Heart right ventricle (tissue), 16 donors: Measurements from ENCODE around the gene ANXA11. TPM values are rescaled to one million over a fixed set of nuclear protein-coding genes. Genes with fewer than 3 reads are reported as not detected.

Source experiments
- ATAC-seq, 8 donors: fragments of 200-7000 bp; cut with Tn5 transposase; one replicate each; pipeline ENCODE4 v1.9.1; 2020; ENCODE audit warnings: mild to moderate bottlenecking in 8 of 8, moderate library complexity in 8 of 8, moderate number of reproducible peaks in 1 of 8
- DNase-seq, 2 donors: peaks; one replicate each; pipeline ENCODE4 v3.0.0-alpha.2; 2020
- H3K27ac ChIP-seq, 10 donors: fragments of 200-600 bp; sonication (generic) in 2 of 10; one replicate each; pipeline versions ENCODE4 v1.5.0 to v1.8.0; 2020 to 2022; ENCODE audit warnings: mild to moderate bottlenecking in 3 of 10
- H3K27me3 ChIP-seq, 7 donors: fragments of 200-600 bp; one replicate each; pipeline ENCODE4 v1.8.0; 2021 to 2022; ENCODE audit warnings: mild to moderate bottlenecking in 2 of 7
- H3K36me3 ChIP-seq, 9 donors: fragments of 200-600 bp; sonication (generic) in 1 of 9; one replicate each; pipeline versions ENCODE4 v1.5.0 to v1.8.0; 2020 to 2022; ENCODE audit warnings: mild to moderate bottlenecking in 2 of 9
- H3K4me1 ChIP-seq, 9 donors: fragments of 200-600 bp; sonication (generic) in 1 of 9; one replicate each; pipeline versions ENCODE4 v1.5.0 to v1.8.0; 2020 to 2022; ENCODE audit warnings: mild to moderate bottlenecking in 4 of 9
- H3K4me3 ChIP-seq, 10 donors: fragments of 200-600 bp; sonication (generic) in 2 of 10; one replicate each; pipeline versions ENCODE4 v1.5.0 to v1.8.0; 2020 to 2022; ENCODE audit warnings: mild to moderate bottlenecking in 7 of 10, moderate library complexity in 2 of 10
- H3K9me3 ChIP-seq, 11 donors: fragments of 200-600 bp in 10 of 11; sonication (generic) in 2 of 11; one replicate each; pipeline versions ENCODE4 v1.5.0 to v1.8.0; 2013 to 2022; ENCODE audit warnings: mild to moderate bottlenecking in 2 of 11, control low read depth in 1 of 11, moderate library complexity in 1 of 11
- WGBS, 2 donors: extraction: QIAGEN DNeasy Blood & Tissue Kit; methylation state at CpG; one replicate each; pipeline ENCODE4 v1.1.7; 2013; ENCODE audit warnings: inconsistent platforms in 1 of 2; 5-methylcytosine and 5-hydroxymethylcytosine counted together
- intact Hi-C, 10 donors: fragments of 100-400 bp; cut with DNase I; formaldehyde crosslinking; loops; one replicate each; pipeline versions ENCODE4 v1.11.1 to v1.14.2; 2022
- polyA plus RNA-seq, 2 donors: library from polyadenylated mRNA; stranded (reverse); fragments of 200-250 nt; gene quantifications; one replicate each; pipeline ENCODE4 v1.2.3, GENCODE V29; 2013
- total RNA-seq, 10 donors: library from RNA; stranded (reverse); fragmentation: NEBNext Ultra II Directional in 3 of 10; extraction: Animal tissue kit (Norgen Biotek cat#: 25700) in 3 of 10; gene quantifications; one replicate each; pipeline versions ENCODE4 v1.2.1 to v1.2.4, GENCODE V29; 2021 to 2023
- TF ChIP-seq, protein P1 (sequence below), 9 donors: fragments of 200-600 bp; sonication (generic) in 2 of 9; IDR thresholded peaks; one replicate each; pipeline versions ENCODE4 v1.5.0 to v1.8.0; 2021 to 2022; ENCODE audit warnings: antibody characterized with exemption in 9 of 9, mild to moderate bottlenecking in 5 of 9, moderate library complexity in 1 of 9
- donor health status: Arrhythmogenic right ventricular cardiomyopathy.
- donor health status: ischemic (EF 13 %, LVEDD 7.1; RV severe dilation, severe dysfunction).
- donor health status: healthy with polysubstance abuse.
- donor health status: DM: no; HTN: yes; CAD: no.
- donor health status: DM: no; HTN: no; CAD: no.
- donor health status: ischemic (EF 25% LVEDD 6.9; RV normal size, moderate dysfunction).
- donor health status: ischemic (EF 25% LVEDD 5.7; RV mildly dilated, moderate dysfunction).
- donor health status: healthy.
- donor health status: DM: yes; HTN: yes; CAD: no.
- donor health status: Ischemic cardiomyopathy.
- donor health status: ischemic (EF 35%, LVEDD 5.7; RV mildly dilated, moderate dysfunction).
- donor health status: nonischemic (EF 11% LVEDD 7.7; RV severe dilation, severe dysfunction).
- donor health status: DM: yes; HTN: yes; CAD: no.
- donor health status: PGD.
- donor health status: ischemic (EF 29% LVEDD 5.4; RV normal size, mild dysfunction).
- donor health status: nonischemic (EF 23%, LVEDD 6.1; RV moderate dilation, normal function).

Gene ANXA11
- total and polyA plus RNA-seq, 12 donors: 160 to 1,089 (median 422) TPM

DNA sequence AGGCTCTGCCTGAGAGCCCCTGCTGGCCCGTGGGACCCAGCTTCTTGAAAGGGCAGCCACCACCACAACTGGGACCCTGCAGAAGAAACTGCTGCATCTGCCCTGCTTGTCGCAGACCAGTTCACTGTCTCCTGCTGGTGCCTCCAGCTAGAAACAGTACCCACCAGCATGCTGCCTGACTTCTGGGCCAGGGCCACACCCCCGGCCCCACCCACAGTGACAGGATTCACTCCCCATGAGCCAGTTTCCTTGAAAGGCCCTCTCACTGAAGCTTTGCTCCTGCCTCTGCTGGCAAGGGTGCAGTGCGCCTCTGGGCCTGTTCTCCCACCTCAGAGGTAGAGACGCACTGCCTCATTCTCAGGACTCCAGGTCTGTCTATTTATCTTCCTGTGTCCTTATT is 32.4 kb downstream of the ANXA11 start:
- 72 to 77% methylated on average over 5 of the region's 5 CpGs for WGBS, 2 donors
- Histone ChIP-seq H3K4me3 (no peak overlapping the region), H3K27ac (peak overlapping the region in 2 of 10 donors; percentile 11 to 25), H3K4me1 (peaks cover 23 to 83% (median 69%) of the 10 kb centered on the region in 9 donors), H3K36me3 (peaks cover 0 to 72% (median 8%) of the 10 kb centered on the region in 9 donors), H3K27me3 (no peaks in the 10 kb centered on the region), H3K9me3 (no peaks in the 10 kb centered on the region)
- TF ChIP-seq, protein P1, sequence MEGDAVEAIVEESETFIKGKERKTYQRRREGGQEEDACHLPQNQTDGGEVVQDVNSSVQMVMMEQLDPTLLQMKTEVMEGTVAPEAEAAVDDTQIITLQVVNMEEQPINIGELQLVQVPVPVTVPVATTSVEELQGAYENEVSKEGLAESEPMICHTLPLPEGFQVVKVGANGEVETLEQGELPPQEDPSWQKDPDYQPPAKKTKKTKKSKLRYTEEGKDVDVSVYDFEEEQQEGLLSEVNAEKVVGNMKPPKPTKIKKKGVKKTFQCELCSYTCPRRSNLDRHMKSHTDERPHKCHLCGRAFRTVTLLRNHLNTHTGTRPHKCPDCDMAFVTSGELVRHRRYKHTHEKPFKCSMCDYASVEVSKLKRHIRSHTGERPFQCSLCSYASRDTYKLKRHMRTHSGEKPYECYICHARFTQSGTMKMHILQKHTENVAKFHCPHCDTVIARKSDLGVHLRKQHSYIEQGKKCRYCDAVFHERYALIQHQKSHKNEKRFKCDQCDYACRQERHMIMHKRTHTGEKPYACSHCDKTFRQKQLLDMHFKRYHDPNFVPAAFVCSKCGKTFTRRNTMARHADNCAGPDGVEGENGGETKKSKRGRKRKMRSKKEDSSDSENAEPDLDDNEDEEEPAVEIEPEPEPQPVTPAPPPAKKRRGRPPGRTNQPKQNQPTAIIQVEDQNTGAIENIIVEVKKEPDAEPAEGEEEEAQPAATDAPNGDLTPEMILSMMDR (IDR thresholded peaks at IDR 0.05): no peak
- intact Hi-C loops: no loop called here
- peak in 3 of 8 donors; percentile 8 to 12 (median 12) for ATAC-seq
- DNase-seq: no peak

- Histone ChIP-seq H3K4me1 (peaks cover 30 to 83% (median 69%) of the 10 kb centered on the region in 9 donors), H3K27me3 (no peaks in the 10 kb centered on the region), H3K4me3 (no peak overlapping the region), H3K36me3 (peaks cover 0 to 88% (median 8%) of the 10 kb centered on the region in 9 donors), H3K27ac (peak overlapping the region in 4 of 10 donors; percentile 1 to 29 (median 12)), H3K9me3 (no peaks in the 10 kb centered on the region)
- DNase-seq (no peak), ATAC-seq (no peak)
- intact Hi-C loops: no loop called here
- WGBS, 2 donors: 87 to 91% methylated on average over 7 of the region's 7 CpGs
- TF ChIP-seq, protein P1 (IDR thresholded peaks at IDR 0.05): no peak
These were observed 34.1 kb downstream of the ANXA11 start for GRCh38 chr10:80171248-80171660.

DNA sequence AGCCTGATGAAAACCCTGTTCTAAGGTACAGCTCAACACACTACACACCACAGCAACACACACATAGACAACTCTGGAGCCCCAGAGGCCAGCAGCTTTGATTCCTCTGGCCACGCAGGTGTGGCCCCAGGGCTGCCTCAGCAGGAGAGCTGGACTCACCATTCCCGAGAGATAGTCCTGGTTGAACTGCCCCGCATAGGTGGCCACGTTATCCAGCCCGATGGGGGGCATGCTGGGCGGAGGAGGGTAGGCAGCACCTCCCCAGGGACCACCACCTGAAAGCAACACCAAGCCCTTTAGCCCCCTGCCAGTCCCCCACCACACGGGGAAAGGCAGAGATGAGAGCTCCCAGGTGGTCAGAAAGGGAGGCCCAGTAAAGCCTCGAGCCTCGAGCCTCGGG is 34.7 kb downstream of the ANXA11 start:
- intact Hi-C loops: no loop called here
- 88 to 90% methylated on average over 10 of the region's 10 CpGs for WGBS, 2 donors
- Histone ChIP-seq H3K36me3 (peaks cover 0 to 93% (median 9%) of the 10 kb centered on the region in 9 donors), H3K27ac (peak overlapping the region in 3 of 10 donors; percentile 1 to 20 (median 5)), H3K9me3 (no peaks in the 10 kb centered on the region), H3K4me3 (no peak overlapping the region), H3K4me1 (peaks cover 30 to 83% (median 69%) of the 10 kb centered on the region in 9 donors), H3K27me3 (no peaks in the 10 kb centered on the region)
- DNase-seq (no peak), ATAC-seq (no peak)
- TF ChIP-seq, protein P1 (IDR thresholded peaks at IDR 0.05): no peak

- no peak overlapping the region for H3K4me3 ChIP-seq
- TF ChIP-seq, protein P1 (IDR thresholded peaks at IDR 0.05): no peak
- peaks cover 34 to 88% (median 73%) of the 10 kb centered on the region in 9 donors for H3K4me1 ChIP-seq
- 62 to 71% methylated on average over 4 of the region's 4 CpGs for WGBS, 2 donors
- H3K9me3 ChIP-seq: no peaks in the 10 kb centered on the region
- peaks cover 0 to 95% (median 15%) of the 10 kb centered on the region in 9 donors for H3K36me3 ChIP-seq
- H3K27me3 ChIP-seq: no peaks in the 10 kb centered on the region
- DNase-seq: no peak
- ATAC-seq: no peak
- intact Hi-C loops: no loop called here
- no peak overlapping the region for H3K27ac ChIP-seq
These were observed 35.3 kb downstream of the ANXA11 start for GRCh38 chr10:80170026-80170425.
